DMS114 treated with DMSO at 0.1 percent for 48 hours (cell line): ENCODE data around the gene PREP.

Experiments used
- DNase-seq: peaks from one replicate; lab custom pipeline; 2025; ENCODE audit not compliant: unreplicated experiment; lab: John Stamatoyannopoulos, UW

Gene PREP

GRCh38 chr6:105398859-105399258 is 4.0 kb downstream of the PREP start:
- DNase-seq = no peak

DNA sequence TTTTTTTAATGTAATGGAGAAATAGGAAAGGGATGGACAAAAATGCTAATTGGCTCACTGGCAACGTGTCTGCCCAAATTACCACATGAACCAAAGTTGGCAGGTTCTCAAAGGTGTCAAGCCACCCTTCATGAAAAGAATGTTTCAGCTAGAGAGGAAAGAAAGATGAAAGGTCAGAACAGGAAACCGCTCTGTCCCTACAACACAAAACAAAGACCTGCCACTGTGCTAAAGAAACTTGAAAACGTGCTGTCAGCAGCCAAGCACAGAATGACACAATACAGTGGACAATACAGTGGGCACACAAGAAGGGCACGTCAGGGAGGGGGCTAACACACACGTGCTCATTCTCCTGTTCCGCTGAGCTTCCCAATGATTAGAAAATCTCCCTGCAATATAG is 4.9 kb downstream of the PREP start:
- DNase-seq = no peak

- DNase-seq = no peak
These were observed 11.2 kb downstream of the PREP start for GRCh38 chr6:105391705-105392104.

DNA sequence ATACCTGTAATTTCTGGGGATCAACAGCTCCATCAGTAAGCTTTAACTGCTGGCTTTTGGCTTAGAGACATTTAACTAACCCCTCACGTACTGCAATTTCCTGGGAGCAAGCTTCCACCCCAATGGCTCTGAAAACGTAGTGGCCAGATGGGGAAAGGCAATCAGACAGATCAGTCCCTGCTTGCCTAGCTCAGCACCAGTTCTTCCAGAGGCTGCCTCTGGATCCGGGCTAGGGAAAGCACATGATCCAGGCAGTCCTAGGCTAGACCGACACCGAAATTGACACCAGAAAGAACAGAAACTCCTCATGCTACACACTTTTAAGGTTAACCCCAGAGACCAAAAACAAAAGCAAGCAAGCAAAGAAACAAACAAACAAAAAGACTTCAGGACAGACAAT is 13.3 kb downstream of the PREP start:
- DNase-seq = no peak

DNA sequence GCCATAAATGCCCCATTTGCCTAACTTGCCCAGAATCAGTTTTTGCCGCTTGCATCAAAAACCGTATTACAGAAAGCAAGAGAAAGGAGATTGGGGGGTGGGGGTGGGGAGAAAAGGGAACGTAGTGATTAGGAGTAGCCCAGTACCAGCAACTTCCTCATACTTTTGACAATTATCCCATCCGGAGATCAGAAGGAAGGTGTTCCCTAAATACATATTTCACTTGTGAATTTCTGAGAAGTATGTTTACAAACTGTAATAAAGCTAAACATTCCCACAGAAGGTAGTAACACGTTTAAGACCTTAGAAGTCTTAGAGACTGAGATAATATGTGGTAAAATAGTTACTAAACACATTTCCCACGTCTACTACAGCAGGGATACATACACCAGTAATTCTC is 14.5 kb downstream of the PREP start:
- DNase-seq = no peak

DNA sequence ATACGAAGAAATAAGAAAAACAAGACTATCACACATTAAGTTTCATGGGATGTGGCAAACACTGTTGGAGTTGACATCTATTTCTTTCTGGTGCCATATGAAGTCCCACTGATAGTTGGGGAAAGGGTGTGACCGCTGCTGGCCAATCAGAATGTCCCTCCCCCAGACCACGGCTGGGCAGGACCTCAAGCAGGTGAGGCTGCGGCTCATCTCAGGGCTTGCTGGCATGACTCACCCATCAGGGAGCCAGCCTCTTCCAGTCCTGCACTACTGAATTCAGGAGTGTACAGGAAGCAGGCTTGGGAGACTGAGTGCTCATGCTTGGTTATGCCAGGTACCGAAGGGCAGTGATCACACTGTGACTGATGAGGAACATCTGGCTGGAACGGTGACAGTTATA is 18.9 kb downstream of the PREP start:
- no peak for DNase-seq

- DNase-seq = no peak
These were observed 19.9 kb downstream of the PREP start for GRCh38 chr6:105382958-105383357.

- no peak for DNase-seq
These were observed 20.4 kb downstream of the PREP start for GRCh38 chr6:105382496-105382895.

GRCh38 chr6:105380634-105381033 is 22.2 kb downstream of the PREP start:
- DNase-seq = no peak

GRCh38 chr6:105375797-105376196 is 27.1 kb downstream of the PREP start:
- DNase-seq = no peak

GRCh38 chr6:105374010-105374420 is 28.9 kb downstream of the PREP start:
- DNase-seq = no peak

DNA sequence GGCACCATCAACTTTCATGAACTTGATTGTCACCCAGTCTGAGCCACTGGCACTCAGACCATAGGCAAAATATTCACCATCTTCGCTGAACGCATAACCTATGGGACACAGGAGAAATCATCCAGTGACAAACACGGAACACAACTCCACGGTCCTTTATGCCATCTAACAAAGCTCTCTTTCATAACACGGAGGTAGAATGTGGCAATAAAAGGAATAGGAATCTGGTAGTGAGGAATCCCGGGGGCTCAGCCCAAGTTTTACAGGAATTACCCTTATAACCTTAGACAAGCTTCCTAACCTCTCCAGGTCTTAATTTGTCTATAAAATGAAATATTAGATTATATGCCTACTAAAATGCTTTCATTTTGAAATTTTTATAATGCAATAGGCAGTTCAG is 29.4 kb downstream of the PREP start:
- DNase-seq = no peak

- DNase-seq = no peak
These were observed 30.1 kb downstream of the PREP start for GRCh38 chr6:105372849-105373182.

GRCh38 chr6:105372142-105372848 is 30.6 kb downstream of the PREP start:
- DNase-seq = no peak

DNA sequence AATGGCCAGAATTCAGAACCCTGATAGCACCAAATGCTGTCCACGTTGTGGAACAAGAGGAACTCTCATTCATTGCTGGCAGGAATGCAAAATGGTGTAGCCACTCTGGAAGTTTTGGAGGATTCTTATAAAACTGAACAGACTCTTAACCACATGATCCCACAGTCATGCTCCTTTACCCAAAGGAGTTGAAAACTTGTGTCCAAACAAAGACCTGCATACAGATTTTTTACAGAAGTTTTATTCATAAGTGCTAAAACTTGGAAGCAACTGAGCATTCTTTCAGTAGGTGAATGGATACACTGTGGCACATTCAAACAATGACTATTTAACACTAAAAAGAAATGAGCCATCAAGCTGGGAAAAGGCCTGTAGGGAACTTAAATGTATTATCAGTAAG is 32.5 kb downstream of the PREP start:
- no peak for DNase-seq

- no peak for DNase-seq
These were observed 33.7 kb downstream of the PREP start for GRCh38 chr6:105369145-105369544.

- DNase-seq = no peak
These were observed 38.6 kb downstream of the PREP start for GRCh38 chr6:105364243-105364642.

- peak; percentile 3 for DNase-seq
These were observed 39.7 kb downstream of the PREP start for GRCh38 chr6:105363100-105363754.

DNA sequence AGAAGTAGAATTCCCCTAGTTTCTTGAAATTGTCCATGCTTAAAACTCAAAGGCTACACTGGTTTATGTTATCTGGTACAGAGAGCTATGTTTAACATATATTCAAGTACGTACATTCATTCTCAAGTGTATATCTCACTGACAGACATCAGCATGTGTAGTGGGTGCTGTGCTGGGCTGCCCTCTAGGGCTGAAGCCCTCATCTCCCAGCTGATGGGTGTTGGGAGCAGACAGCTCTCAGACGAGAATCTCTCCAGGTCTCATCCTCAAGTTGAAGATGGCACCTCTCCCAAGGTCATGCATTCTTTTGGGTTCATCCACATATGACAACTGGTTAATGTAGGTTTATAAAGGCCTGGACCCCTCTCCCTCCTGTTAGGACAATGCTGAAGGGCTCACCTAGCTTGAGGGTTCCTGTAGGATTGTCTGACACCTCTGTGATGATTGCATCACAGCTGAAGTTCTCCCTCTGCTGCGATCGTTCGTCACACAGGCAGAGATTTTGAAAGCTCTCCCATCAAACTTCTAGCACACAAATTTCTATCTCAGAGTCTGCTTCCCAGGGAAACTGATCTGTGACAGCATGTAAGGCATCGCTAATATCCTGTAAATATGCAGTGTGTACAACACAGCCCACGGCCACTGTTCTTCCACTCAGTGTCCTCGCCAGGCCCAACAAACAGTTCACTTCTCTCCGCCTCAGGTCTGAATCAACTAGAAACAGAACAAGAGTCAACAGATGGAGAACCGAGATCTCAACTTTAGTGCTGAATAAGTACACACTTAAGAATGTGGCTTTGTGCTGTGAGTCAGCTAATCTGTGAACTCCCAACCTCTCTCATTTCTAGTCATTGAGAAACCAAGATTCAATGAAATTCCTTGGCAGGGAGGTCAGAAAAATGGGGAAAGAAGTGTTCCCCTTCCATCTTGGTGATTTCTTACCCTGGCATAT is 43.2 kb downstream of the PREP start:
- no peak for DNase-seq

DNA sequence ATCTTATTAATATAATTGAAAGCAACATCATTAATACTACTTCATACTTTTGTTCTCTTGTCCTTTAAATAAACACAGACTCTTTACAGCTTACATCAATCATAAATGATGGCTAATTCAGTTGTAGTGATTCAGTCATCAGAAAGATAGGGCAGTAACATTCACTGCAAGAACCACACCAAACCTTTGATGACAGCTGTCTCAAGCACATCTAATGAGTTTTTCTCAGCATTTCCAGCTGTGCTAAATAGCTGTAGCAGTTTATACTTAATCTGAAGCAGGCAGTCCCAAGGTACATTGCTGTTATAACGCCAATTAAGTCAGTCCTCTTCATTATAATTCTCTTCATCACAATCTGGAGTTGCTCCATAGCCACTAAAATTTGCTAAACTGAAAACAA is 45.7 kb downstream of the PREP start:
- no peak for DNase-seq

DNA sequence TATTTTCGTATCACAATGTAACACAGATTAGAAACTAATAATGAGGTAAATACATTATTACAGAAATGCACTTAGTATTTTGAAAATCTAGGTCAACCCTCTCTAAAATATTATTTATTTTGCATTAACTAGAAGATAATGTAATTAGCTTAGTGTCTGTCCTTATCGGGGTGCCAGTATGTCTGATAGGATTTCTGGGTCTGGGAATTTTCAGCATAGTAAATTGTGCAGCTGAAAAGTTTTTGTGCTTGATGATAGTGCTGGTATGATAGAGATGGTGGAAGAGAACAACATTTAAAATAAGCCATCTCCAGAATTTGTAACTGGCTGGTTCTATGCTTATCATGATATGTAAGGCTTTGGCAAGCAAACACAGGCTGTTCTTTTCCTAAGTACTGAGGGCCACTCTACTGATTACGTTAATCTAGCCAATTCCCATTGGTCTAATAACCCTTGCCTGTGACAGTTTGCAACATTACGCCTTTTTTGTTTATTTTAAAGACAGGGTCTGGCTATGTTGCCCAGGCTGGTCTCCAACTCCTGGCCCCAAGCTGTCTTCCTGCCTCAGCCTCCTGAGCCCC is 50.8 kb downstream of the PREP start:
- no peak for DNase-seq

GRCh38 chr6:105348897-105349296 is 54.0 kb downstream of the PREP start:
- no peak for DNase-seq
